Measurements from ENCODE around the gene CNN2. TPM values are rescaled to one million over a fixed set of nuclear protein-coding genes. Genes with fewer than 3 reads are reported as not detected.
A peak's percentile ranks its signal among the peaks of the same experiment; 100 is the strongest.

CNN2 gene
- total and polyA plus RNA-seq, 2 donors from 2014 or later, result 64.1 to 131 TPM

GRCh38 chr19:1016647-1017114 is 9.7 kb upstream of the CNN2 start:
- Histone ChIP-seq H3K27ac (ENCODE audit: low read depth in 2 of 2, low read length in 2 of 2) (peak overlapping the region in 1 of 2 donors; percentile 11), H3K36me3 (ENCODE audit: control insufficient read depth in 2 of 3, insufficient read depth in 3 of 3, low read length in 3 of 3) (peaks cover 0 to 10% (median 0%) of the 10 kb centered on the region in 3 donors), H3K9me3 (ENCODE audit: control insufficient read depth in 2 of 3, insufficient read depth in 1 of 3, low read length in 3 of 3) (no peaks in the 10 kb centered on the region), H3K9ac (ENCODE audit: low read length in 3 of 3) (no peak overlapping the region), H3K4me3 (ENCODE audit: low read length in 3 of 3) (no peak overlapping the region), H3K4me1 (ENCODE audit: control insufficient read depth in 2 of 3, insufficient read depth in 2 of 3, low read depth in 1 of 3, low read length in 3 of 3) (peaks cover 0 to 46% (median 8%) of the 10 kb centered on the region in 3 donors), H3K27me3 (ENCODE audit: control insufficient read depth, insufficient read depth, low read length) (no peaks in the 10 kb centered on the region)
- FAIRE-seq, result no peak
- no peak for TF ChIP-seq CTCF (IDR thresholded peaks at IDR 0.05; ENCODE audit: borderline replicate concordance, extremely low read depth, insufficient read depth)
- intact Hi-C loops (cut with DNase I), result no loop called here
- DNase-seq, result peak in 1 of 5 donors; percentile 82

- TF ChIP-seq CTCF (IDR thresholded peaks at IDR 0.05; ENCODE audit: borderline replicate concordance, extremely low read depth, insufficient read depth), result no peak
- Histone ChIP-seq H3K27me3 (ENCODE audit: control insufficient read depth, insufficient read depth, low read length) (no peaks in the 10 kb centered on the region), H3K4me1 (ENCODE audit: control insufficient read depth in 2 of 3, insufficient read depth in 2 of 3, low read depth in 1 of 3, low read length in 3 of 3) (peaks cover 0 to 46% (median 8%) of the 10 kb centered on the region in 3 donors), H3K9ac (ENCODE audit: low read length in 3 of 3) (no peak overlapping the region), H3K4me3 (ENCODE audit: low read length in 3 of 3) (no peak overlapping the region), H3K36me3 (ENCODE audit: control insufficient read depth in 2 of 3, insufficient read depth in 3 of 3, low read length in 3 of 3) (peaks cover 0 to 10% (median 0%) of the 10 kb centered on the region in 3 donors), H3K27ac (ENCODE audit: low read depth in 2 of 2, low read length in 2 of 2) (peak overlapping the region in 1 of 2 donors; percentile 11), H3K9me3 (ENCODE audit: control insufficient read depth in 2 of 3, insufficient read depth in 1 of 3, low read length in 3 of 3) (no peaks in the 10 kb centered on the region)
- intact Hi-C loops (cut with DNase I), result no loop called here
- DNase-seq (peak in 2 of 5 donors; percentile 67 to 84), FAIRE-seq (no peak)
Measured at GRCh38 chr19:1017115-1017905, 9.1 kb upstream of the CNN2 start.

- intact Hi-C loops (cut with DNase I), result no loop called here
- H3K36me3 ChIP-seq (ENCODE audit: control insufficient read depth in 2 of 3, insufficient read depth in 3 of 3, low read length in 3 of 3), result peaks cover 0 to 9% (median 0%) of the 10 kb centered on the region in 3 donors
- no peak overlapping the region for H3K27ac ChIP-seq (ENCODE audit: low read depth in 2 of 2, low read length in 2 of 2)
- DNase-seq (no peak), FAIRE-seq (no peak)
- H3K9ac ChIP-seq (ENCODE audit: low read length in 3 of 3), result no peak overlapping the region
- no peak overlapping the region for H3K4me3 ChIP-seq (ENCODE audit: low read length in 3 of 3)
- no peaks in the 10 kb centered on the region for H3K9me3 ChIP-seq (ENCODE audit: control insufficient read depth in 2 of 3, insufficient read depth in 1 of 3, low read length in 3 of 3)
- TF ChIP-seq CTCF (IDR thresholded peaks at IDR 0.05; ENCODE audit: borderline replicate concordance, extremely low read depth, insufficient read depth), result no peak
- H3K4me1 ChIP-seq (ENCODE audit: control insufficient read depth in 2 of 3, insufficient read depth in 2 of 3, low read depth in 1 of 3, low read length in 3 of 3), result peaks cover 0 to 46% (median 8%) of the 10 kb centered on the region in 3 donors
- H3K27me3 ChIP-seq (ENCODE audit: control insufficient read depth, insufficient read depth, low read length), result no peaks in the 10 kb centered on the region
Measured at GRCh38 chr19:1017906-1018305, 8.5 kb upstream of the CNN2 start.

All from kidney (tissue), 14 donors.